Transverse colon (tissue), 4 donors: ENCODE data around the gene IRF6. TPM values are rescaled to one million over a fixed set of nuclear protein-coding genes. Genes with fewer than 3 reads are reported as not detected.

Source experiments
- DNase-seq: peaks from one replicate; pipeline ENCODE4 v3.0.0-alpha.2; 2019
- H3K27ac ChIP-seq, 4 donors: fragments of 200-600 bp; sonication (generic); 2 replicates each; pipeline ENCODE4 v1.5.1; 2016 to 2018; ENCODE audit warnings: inconsistent platforms in 4 of 4
- H3K27me3 ChIP-seq: fragments of 200-600 bp; sonication (generic); 2 replicates; pipeline ENCODE4 v1.5.1; 2017; ENCODE audit warnings: inconsistent platforms
- H3K36me3 ChIP-seq, 4 donors: fragments of 200-600 bp; sonication (generic); 2 replicates each; pipeline ENCODE4 v1.5.1; 2017 to 2019; ENCODE audit warnings: inconsistent platforms in 4 of 4
- H3K4me1 ChIP-seq, 4 donors: fragments of 200-600 bp; sonication (generic); 2 replicates each; pipeline ENCODE4 v1.5.1; 2017 to 2020; ENCODE audit warnings: inconsistent platforms in 4 of 4
- H3K4me3 ChIP-seq, 4 donors: fragments of 200-600 bp; sonication (generic); 1 replicate in 1 of 4; 2 replicates in 3 of 4; pipeline versions ENCODE4 v1.5.1 to v1.6.1; 2017 to 2019; ENCODE audit warnings: inconsistent platforms in 4 of 4
- H3K9me3 ChIP-seq, 2 donors: fragments of 200-600 bp; sonication (generic); 2 replicates each; pipeline ENCODE4 v1.5.1; 2017 to 2019; ENCODE audit warnings: inconsistent platforms in 2 of 2
- CTCF ChIP-seq, 5 experiments: fragments of 200-600 bp in 3 of 5; fragments of 450-650 bp in 2 of 5; sonication (generic) in 3 of 5; IDR thresholded peaks; 1 replicate in 2 of 5; 2 replicates in 3 of 5; pipeline ENCODE4 v1.5.1; 2016 to 2017; ENCODE audit warnings: antibody characterized with exemption in 5 of 5, inconsistent platforms in 3 of 5, mild to moderate bottlenecking in 2 of 5, moderate library complexity in 1 of 5
- EP300 ChIP-seq: sonication (generic); formaldehyde crosslinking; IDR thresholded peaks from one replicate; pipeline ENCODE4 v1.6.1; 2017; ENCODE audit warnings: antibody characterized with exemption, low read depth
- POLR2A ChIP-seq: fragments of 450-650 bp; IDR thresholded peaks from one replicate; pipeline ENCODE4 v1.6.1; 2016; ENCODE audit warnings: antibody characterized with exemption, mild to moderate bottlenecking, moderate library complexity
- POLR2AphosphoS5 ChIP-seq, 3 donors: sonication (generic); formaldehyde crosslinking; IDR thresholded peaks; one replicate each; pipeline ENCODE4 v1.6.1; 2016; ENCODE audit warnings: antibody characterized with exemption in 3 of 3
- WGBS, 2 donors: methylation state at CpG; one replicate each; pipeline ENCODE4 v1.1.5; 2018; ENCODE audit warnings: low coverage in 1 of 2; 5-methylcytosine and 5-hydroxymethylcytosine counted together
- in situ Hi-C, 4 donors: fragments of 200-750 bp; cut with MboI; loops; one replicate each; pipeline versions ENCODE4 v1.15.0 to v1.15.1; 2017; ENCODE audit warnings: low sequenced_read_pairs in 3 of 4, low pct_ligation_motif_present in 1 of 4, low pct_unique_long_range_greater_than_20kb in 1 of 4
- intact Hi-C: fragments of 100-400 bp; cut with DNase I; formaldehyde crosslinking; loops from one replicate; pipeline ENCODE4 v1.15.1; 2023; ENCODE audit warnings: low total_unique reads
- total RNA-seq, 4 donors: library from RNA; depleted of rRNA; stranded (reverse); fragments of >200 nt; gene quantifications; one replicate each; pipeline ENCODE4 v1.1.0, GENCODE V29; 2016

IRF6 gene
- total RNA-seq, 4 donors from 2014 or later = 26.1 to 78.0 (median 44.4) TPM

DNA sequence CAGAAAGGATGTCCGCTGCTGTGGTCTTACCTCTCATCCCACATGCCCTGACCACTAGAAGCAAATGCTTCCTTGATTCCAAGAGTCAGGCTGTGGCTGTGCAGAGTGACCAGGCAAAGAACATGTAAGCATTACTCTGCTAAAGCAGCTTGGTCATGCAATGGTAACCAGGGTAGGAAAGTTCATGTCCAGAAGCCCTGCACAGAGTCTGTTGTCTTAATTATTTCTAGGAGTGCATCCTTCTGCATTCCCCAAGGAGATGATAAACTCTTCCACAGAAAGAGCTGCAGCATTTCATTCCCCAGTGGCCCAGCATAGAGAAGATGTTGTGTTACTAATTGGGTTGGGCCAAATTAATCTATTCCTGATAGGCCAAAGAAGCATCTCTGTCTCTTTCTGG lies 11.7 kb upstream of the IRF6 start:
- in situ Hi-C loops = no loop called here
- WGBS, 2 donors = 89% methylated on average over 1 of the region's 1 CpG; no CpG with 5 or more reads in 1 of the 2 donors
- Histone ChIP-seq H3K9me3 (no peaks in the 10 kb centered on the region), H3K27ac (no peak overlapping the region), H3K4me3 (no peak overlapping the region), H3K27me3 (peaks cover 7% of the 10 kb centered on the region), H3K36me3 (no peaks in the 10 kb centered on the region), H3K4me1 (no peaks in the 10 kb centered on the region)
- TF ChIP-seq POLR2AphosphoS5 (IDR thresholded peaks at IDR 0.05) (no peak), POLR2A (no peak), CTCF (IDR thresholded peaks at IDR 0.05) (no peak)
- DNase-seq = no peak
- intact Hi-C loops = no loop called here

DNA sequence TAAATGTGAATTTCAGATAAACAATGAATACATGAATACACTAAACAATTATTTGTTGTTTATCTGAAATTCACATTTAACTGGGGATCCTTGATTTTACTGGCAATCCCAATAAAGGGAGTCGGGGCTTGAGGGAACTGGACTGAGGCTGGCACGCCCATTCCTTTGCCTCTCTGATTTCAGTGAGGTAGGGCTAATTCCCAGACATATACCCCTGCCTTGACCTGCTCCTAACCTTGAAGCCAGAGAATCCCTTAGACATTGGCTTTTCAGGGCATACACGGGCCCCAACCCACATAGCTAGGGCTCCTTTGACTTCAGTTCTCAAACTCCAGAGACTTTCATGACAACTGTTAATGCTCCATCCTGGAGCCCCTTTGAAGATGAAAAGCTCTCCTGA lies 11.0 kb upstream of the IRF6 start:
- TF ChIP-seq EP300 (no peak), POLR2AphosphoS5 (IDR thresholded peaks at IDR 0.05) (no peak), POLR2A (no peak), CTCF (IDR thresholded peaks at IDR 0.05) (no peak)
- Histone ChIP-seq H3K4me3 (no peak overlapping the region), H3K9me3 (no peaks in the 10 kb centered on the region), H3K36me3 (no peaks in the 10 kb centered on the region), H3K4me1 (no peaks in the 10 kb centered on the region), H3K27me3 (peaks cover 7% of the 10 kb centered on the region), H3K27ac (no peak overlapping the region)
- DNase-seq = no peak
- in situ Hi-C loops = no loop called here
- intact Hi-C loops = no loop called here
- 83 to 100% methylated on average over 2 to 3 of the region's 3 CpGs for WGBS, 2 donors

DNA sequence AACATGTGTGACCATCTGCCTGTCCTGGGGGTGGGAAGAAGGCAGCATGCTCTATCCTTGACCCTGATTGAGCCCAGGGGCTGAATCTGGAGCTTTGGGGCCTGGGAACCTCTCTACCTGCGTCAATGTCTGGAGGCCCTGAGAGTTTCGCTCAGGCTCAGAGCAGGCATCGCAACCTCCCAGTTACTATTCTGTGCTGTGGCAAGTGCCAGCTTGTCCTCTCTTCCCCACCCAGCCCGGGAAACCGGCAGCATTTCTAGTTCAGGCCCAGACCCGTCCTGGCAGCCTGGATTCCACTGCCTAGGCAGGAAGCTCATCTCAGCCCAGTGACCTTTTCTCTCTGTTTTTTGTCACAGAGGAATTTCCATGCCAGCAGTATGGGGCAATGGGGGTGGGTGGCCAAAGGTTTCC lies 10.0 kb upstream of the IRF6 start:
- DNase-seq = no peak
- H3K27me3 ChIP-seq = peaks cover 5% of the 10 kb centered on the region
- intact Hi-C loops = no loop called here

GRCh38 chr1:209815490-209815889 lies 9.5 kb upstream of the IRF6 start:
- H3K36me3 ChIP-seq = no peaks in the 10 kb centered on the region
- DNase-seq = no peak
- intact Hi-C loops (no loop called here), in situ Hi-C loops (no loop called here)
- H3K4me1 ChIP-seq = no peaks in the 10 kb centered on the region
- WGBS, 2 donors = 81 to 88% methylated on average over 3 of the region's 3 CpGs
- H3K9me3 ChIP-seq = no peaks in the 10 kb centered on the region
- H3K27me3 ChIP-seq = peaks cover under 1% of the 10 kb centered on the region
- TF ChIP-seq EP300 (no peak), POLR2AphosphoS5 (IDR thresholded peaks at IDR 0.05) (no peak), POLR2A (no peak), CTCF (IDR thresholded peaks at IDR 0.05) (no peak)
- H3K27ac ChIP-seq = no peak overlapping the region
- H3K4me3 ChIP-seq = no peak overlapping the region

More for the DNA sequence above, 10.0 kb upstream of the IRF6 start:
- in situ Hi-C loops = no loop called here
- TF ChIP-seq EP300 = no peak
- WGBS, 2 donors = 87% methylated on average over 6 of the region's 6 CpGs; no CpG with 5 or more reads in 1 of the 2 donors
- Histone ChIP-seq H3K9me3 (no peaks in the 10 kb centered on the region), H3K27ac (no peak overlapping the region), H3K4me3 (no peak overlapping the region), H3K4me1 (no peaks in the 10 kb centered on the region), H3K36me3 (no peaks in the 10 kb centered on the region)

DNA sequence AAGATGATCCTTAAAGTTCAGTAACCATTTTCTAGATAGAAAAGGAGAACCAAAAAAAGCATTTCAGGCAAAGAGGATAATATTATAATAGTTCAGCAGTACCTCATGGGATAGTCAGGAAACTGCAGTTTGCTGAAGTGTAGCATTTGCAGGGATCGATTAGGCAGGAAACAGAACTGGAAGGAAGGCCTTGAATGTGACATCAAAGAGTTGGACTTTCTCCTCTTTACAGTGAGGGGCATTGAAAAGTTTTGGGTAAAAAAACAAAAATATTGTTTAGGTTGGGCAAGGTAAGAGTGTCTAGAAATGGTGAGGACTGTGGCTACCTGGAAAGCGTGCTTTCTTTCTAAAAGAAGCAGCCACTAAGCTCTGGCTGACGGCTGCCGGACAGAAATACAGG lies 8.0 kb upstream of the IRF6 start:
- in situ Hi-C loops = no loop called here
- Histone ChIP-seq H3K4me3 (no peak overlapping the region), H3K27me3 (no peaks in the 10 kb centered on the region), H3K36me3 (no peaks in the 10 kb centered on the region), H3K9me3 (no peaks in the 10 kb centered on the region), H3K4me1 (no peaks in the 10 kb centered on the region), H3K27ac (no peak overlapping the region)
- TF ChIP-seq POLR2A (no peak), CTCF (IDR thresholded peaks at IDR 0.05) (no peak), POLR2AphosphoS5 (IDR thresholded peaks at IDR 0.05) (no peak)
- intact Hi-C loops = no loop called here
- WGBS, 2 donors = 93% methylated on average over 4 of the region's 4 CpGs
- DNase-seq = no peak
